ENCODE data around the gene IRAK3.
A peak's percentile ranks its signal among the peaks of the same experiment; 100 is the strongest.

Gene IRAK3

DNA sequence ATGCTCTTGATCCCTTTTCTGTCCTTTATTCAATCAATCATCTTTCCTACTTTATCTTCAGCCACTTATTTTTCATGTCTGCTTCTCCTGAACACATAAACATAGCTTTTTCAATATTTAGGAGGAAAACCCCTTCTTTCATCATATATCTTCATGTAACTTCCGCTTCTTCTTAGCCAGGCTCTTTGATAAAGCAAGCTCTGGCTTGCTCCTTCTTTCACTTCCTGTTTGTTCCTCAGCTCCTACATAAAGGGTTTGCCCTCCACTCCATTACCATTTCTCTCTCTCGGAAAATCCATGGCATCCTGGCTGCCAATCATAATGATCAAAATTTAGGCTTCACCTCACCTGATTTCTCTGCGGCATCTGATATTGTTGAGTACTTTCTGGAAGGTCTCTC, 79.5 kb downstream of the IRAK3 start:
- no peak for DNase-seq

DNA sequence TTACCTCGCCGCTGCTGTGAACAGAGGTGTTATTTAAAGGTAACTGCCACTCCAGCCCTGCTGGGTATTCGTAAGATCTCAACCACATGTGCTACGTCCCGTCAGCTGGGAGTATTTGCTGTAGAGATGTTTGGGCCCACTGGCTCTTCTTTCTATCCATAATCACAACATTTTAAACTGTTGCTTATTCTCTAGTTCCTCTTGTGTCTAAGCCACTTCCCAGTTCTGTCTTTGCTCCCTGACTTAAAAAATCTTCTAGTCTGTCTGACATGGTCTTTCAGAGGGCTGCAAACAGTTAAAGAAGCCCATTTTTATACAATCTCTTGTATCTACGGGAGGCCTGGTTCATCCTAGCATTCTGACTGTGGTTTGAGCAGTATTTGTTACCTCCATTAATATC, 80.1 kb downstream of the IRAK3 start:
- no peak for DNase-seq

GRCh38 chr12:66269757-66270383, 80.9 kb downstream of the IRAK3 start:
- peak; percentile 24 for DNase-seq

DNA sequence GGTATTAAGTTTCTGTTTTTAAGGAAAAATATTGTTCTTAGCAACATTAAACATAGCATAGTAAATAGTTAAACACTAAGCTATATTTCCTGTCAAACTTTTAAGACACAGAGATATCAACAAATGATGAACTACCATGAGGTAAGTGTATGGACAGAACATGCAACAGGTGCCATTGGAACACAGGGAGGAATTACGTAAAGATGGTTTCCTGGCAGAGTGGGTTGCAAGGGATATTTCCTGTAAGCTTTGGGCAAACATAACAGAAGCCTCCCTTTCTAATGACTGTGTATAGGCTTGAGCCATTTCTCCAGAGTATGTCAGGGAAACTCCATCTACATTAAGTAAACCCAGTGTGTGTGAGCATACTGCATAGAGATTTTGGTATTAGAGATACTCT, 81.6 kb downstream of the IRAK3 start:
- DNase-seq = no peak

GRCh38 chr12:66272650-66273049, 83.6 kb downstream of the IRAK3 start:
- no peak for DNase-seq

GRCh38 chr12:66273147-66273546, 84.1 kb downstream of the IRAK3 start:
- DNase-seq = no peak

- no peak for DNase-seq
Observed at GRCh38 chr12:66275040-66275439, 86.0 kb downstream of the IRAK3 start.

DNA sequence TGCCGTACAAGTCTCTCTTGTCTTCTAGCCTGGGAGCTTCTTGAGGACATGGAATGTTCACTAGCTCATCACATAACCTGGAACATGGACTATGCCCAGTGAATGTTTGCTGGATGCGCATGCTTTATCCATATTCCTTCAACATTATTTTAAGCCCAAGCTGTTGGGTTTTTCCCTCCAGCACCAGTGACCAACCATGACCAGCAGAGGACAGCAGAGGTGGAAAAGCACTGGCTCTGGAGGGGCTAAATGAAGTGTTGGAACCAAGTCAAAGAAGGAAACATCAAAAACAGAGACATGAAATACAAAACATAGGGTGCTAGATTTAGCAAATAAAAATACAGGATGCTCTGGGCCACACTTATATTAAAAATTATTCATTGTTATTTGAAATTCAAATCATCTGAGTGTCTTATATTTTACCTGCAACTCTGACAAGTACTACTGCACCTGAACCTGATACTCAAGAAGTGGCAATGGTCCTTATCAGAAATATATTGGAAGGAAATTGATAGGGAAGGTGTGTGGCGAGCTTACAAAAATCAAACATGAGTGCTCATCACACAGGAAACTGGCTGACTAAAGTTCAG, 90.2 kb downstream of the IRAK3 start:
- DNase-seq = peak; percentile 3

- no peak for DNase-seq
Observed at GRCh38 chr12:66280561-66280960, 91.5 kb downstream of the IRAK3 start.

DNA sequence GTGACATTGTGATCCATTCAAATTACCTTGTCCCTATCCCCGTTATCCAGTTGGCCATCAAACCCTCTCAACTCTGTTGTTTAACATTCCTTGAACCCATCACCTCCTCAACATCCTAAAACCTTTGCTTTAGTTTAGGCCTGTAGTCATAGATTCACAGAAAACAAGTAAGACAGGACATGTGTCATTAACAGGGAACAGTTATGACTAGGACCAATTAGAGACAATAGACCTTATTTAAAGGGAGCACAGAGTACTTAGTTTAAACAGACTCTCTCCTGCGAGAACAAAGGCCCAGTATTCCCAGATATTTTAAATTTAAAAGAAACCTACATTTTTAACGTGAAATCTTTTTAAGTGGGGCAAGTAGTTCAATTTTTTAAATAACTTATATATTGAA, 93.2 kb downstream of the IRAK3 start:
- no peak for DNase-seq

- no peak for DNase-seq
Observed at GRCh38 chr12:66287275-66287674, 98.3 kb downstream of the IRAK3 start.

DNA sequence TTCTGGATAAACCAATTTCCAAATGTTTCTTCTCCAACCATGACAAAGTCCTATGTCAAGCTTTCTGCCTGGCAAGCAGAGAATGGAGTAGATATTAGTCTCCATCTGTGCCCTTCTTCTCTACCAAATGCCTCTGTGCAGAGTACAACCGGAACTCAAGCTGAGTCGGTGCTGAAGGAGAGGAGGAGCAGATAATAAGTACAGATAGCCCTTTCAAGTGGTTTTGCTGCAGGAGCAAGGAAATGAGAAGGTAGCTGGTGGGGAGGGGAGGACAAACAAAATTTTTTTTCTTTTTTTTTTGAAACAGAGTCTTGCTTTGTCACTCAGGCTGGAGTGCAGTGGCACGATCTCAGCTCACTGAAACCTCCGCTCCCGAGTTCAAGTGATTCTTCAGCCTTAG, 99.1 kb downstream of the IRAK3 start:
- DNase-seq = no peak

DNA sequence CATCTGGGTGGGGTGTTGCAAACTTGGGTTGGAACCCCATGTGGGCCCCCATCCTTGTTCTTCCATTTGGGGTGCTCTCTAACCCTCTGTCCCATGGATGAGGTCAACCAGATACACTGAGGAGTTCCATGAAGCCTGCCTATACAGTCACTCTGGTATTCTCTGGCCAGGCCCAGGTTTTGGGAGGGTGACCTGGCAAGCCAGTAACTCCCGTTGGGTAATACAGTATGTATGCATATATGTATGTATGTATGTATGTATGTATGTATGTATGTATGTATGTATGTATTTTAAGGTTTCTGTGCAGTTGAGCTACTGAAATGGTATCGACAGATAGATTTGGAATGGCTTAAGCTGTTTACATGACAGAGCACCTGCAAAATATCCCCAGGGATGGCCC, 100.5 kb downstream of the IRAK3 start:
- DNase-seq = no peak

DNA sequence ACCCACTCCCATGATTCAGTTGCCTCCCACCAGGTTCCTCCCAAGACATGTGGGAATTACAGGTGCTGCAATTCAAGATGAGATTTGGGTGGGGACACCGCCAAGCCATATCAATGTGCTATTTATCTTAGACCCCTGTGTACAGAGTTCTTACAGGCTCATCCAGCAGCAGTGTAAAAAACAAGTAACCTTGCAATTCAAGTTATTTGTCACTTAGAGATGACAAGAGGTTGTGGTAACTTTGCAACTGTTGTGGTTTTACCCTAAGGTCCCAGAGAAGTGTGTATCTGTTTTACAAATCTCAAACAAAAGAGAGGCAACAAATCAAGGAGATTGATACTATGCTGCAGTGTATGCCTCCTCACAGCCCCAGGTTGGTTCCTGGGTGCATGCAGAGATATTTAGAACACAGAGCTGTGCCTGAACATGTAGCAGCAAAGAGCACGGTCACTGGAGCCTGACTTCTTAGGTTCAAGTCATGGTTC, 101.7 kb downstream of the IRAK3 start:
- DNase-seq = no peak

DNA sequence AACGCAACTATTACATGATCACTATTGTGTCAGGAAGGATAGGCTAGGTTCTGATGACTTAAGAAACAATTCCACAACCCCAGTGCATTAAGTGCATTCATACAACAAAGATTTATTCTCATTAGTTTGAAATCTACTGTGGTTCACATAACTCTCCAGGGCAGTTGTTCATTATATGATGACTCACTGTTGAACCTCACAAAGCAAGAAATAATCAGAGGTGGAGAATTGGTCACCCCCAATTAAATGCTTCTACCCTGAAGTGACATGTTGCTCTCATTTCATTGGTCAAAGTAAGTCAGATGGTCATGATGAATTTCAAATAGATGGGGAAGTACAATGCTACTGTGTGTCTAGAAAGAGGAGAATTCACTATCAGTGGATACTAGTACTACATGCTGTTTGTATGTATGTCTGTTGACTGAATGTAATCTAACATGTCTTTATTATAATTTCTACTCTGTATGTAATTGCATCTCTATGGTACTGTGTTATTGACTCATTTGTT, 107.2 kb downstream of the IRAK3 start:
- DNase-seq = no peak

DNA sequence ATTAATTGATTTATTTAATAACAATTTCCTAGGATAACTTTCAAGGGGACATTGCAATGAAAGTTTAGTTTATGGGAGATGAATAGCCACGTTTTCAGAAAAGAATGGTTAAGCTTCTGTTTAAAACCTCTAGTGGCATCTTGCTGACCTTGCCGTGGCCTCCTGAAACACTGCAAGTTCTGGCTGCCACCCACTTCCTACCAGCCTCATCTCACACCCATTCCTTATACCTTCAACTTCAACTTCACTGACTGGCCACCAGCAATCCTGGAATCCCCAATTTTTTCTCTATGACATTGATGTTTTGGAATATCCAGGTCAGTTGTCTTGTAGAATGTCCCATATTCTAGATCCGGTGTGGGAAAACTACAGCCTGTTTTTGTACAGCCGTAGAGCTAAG, 108.1 kb downstream of the IRAK3 start:
- no peak for DNase-seq

- no peak for DNase-seq
Observed at GRCh38 chr12:66297923-66298322, 108.9 kb downstream of the IRAK3 start.

- peak; percentile 97 for DNase-seq
Observed at GRCh38 chr12:66301944-66302826, 113.2 kb downstream of the IRAK3 start, which contains the start of gene HELB. Gene HELB (plus strand): TSS chr12:66302493. CDS start chr12:66302604, 111 bp downstream.

DNA sequence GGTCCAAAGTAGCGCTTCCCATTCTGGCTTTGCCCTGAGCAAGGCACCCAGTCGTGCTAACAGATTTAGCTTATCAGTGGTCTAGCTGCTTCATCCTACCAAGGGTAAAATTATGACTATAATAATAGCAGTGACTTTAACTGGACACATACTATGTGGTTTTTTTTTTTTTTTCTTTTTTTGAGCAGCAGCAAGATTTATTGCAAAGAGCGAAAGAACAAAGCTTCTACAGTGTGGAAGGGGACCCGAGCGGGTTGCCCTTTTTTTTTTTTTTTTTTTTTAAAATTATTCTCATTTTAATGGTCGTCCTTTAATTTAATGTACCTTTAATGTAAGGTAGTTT, 113.8 kb downstream of the IRAK3 start:
- no peak for DNase-seq

- peak; percentile 7 for DNase-seq
Observed at GRCh38 chr12:66303316-66303804, 114.3 kb downstream of the IRAK3 start.
